ENCODE measurements around the gene S1PR4. TPM values are rescaled to one million over a fixed set of nuclear protein-coding genes. Genes with fewer than 3 reads are reported as not detected.

Gene S1PR4
- total and polyA plus RNA-seq, 4 experiments from 2014 or later: 231 to 503 (median 341) TPM

Other genes starting within 250 kb of the S1PR4 start
- gene ZNF77, start 233.8 kb upstream of the S1PR4 start, total RNA-seq: 1 to 10 TPM; 5.8 to 6.4 TPM
- gene ZNF77, start 233.8 kb upstream of the S1PR4 start, polyA plus RNA-seq: 1 to 10 TPM in 1 of 2 donors, under 1 TPM in 1; 0.21 to 2.4 TPM
- gene TLE6, start 201.2 kb upstream of the S1PR4 start, total RNA-seq: not detected
- gene TLE6, start 201.2 kb upstream of the S1PR4 start, polyA plus RNA-seq: not detected
- 10 to 100 TPM; 20.9 to 23.1 TPM for gene TLE2, start 149.5 kb upstream of the S1PR4 start, total RNA-seq
- 1 to 10 TPM; 5.5 to 7.0 TPM for gene TLE2, start 149.5 kb upstream of the S1PR4 start, polyA plus RNA-seq
- 100 to 1,000 TPM; 876 to 900 TPM for gene TLE5, start 116.3 kb upstream of the S1PR4 start, total RNA-seq
- 100 to 1,000 TPM; 572 to 943 TPM for gene TLE5, start 116.3 kb upstream of the S1PR4 start, polyA plus RNA-seq
- 1 to 10 TPM; 3.5 to 3.9 TPM for gene GNA11, start 84.4 kb upstream of the S1PR4 start, total RNA-seq
- gene GNA11, start 84.4 kb upstream of the S1PR4 start, polyA plus RNA-seq: under 1 TPM; 0.09 to 0.39 TPM
- 1 to 10 TPM; 2.5 to 2.8 TPM for gene GNA15, start 42.7 kb upstream of the S1PR4 start, total RNA-seq
- gene GNA15, start 42.7 kb upstream of the S1PR4 start, polyA plus RNA-seq: 1 to 10 TPM; 4.1 to 4.8 TPM
- 10 to 100 TPM; 53.0 to 59.3 TPM for gene NCLN, start 7.2 kb downstream of the S1PR4 start, total RNA-seq
- gene NCLN, start 7.2 kb downstream of the S1PR4 start, polyA plus RNA-seq: 10 to 100 TPM; 25.1 to 45.6 TPM
- gene CELF5, start 45.9 kb downstream of the S1PR4 start, total RNA-seq: under 1 TPM; 0.44 to 0.64 TPM
- under 1 TPM in 1 of 2 donors, not detected in 1; 0.32 TPM for gene CELF5, start 45.9 kb downstream of the S1PR4 start, polyA plus RNA-seq
- gene NFIC, start 187.8 kb downstream of the S1PR4 start, total RNA-seq: 10 to 100 TPM; 30.3 to 30.9 TPM
- 10 to 100 TPM in 1 of 2 donors, 1 to 10 TPM in 1; 1.9 to 18.9 TPM for gene NFIC, start 187.8 kb downstream of the S1PR4 start, polyA plus RNA-seq

All from CD4-positive, alpha-beta memory T cell (primary cell).